LNCAP (cell line): Measurements from ENCODE around the gene APOBEC3A.
A peak's percentile ranks its signal among the peaks of the same experiment; 100 is the strongest.

ENCODE experiments used
- CTCF ChIP-seq: fragments of 450-650 bp; IDR thresholded peaks from 2 replicates; pipeline ENCODE4 v1.5.1; 2017; ENCODE audit warnings: mild to moderate bottlenecking

APOBEC3A gene

GRCh38 chr22:38924347-38924952 lies 33.0 kb upstream of the APOBEC3A start:
- TF ChIP-seq CTCF: no peak

- TF ChIP-seq CTCF: no peak
Measured at GRCh38 chr22:38925571-38926041, 31.8 kb upstream of the APOBEC3A start.

DNA sequence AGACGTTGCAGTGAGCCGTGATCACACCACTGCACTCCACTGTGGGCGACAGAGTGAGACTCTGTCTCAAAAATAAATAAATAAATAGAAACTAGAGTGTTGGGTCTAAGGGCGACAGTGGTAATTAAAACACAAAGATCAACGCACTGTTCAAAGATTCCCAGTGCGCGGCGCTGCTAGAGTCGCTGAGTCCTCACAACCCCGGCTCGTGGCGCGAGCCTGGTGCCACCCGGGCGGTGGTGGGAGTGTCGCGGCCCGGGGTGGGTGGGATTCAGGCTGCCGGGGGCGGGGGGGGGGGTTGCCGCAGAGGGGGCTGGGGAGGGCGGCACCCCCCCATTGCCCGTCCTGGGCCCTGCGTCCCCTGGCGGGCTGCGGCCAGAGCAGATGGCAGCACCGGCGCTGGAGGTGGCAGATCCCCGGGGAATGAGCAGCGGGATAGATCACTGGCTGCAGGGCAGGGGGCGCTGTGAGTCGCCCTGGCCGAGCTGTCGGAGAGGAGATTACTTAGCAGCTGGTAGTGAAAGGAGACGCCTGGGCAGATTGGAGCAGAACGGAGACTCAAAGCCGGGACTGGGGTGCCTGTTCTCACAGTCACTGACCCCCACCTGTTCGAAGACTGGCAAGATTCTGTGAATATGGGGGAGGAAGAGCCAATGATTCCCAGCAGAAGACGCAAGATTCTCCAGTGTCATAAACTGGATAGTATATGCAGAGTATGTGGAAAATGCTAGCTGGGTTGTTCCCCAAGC lies 30.2 kb upstream of the APOBEC3A start:
- 0 out of 2 replicates have a peak, but pooled peaks have one; percentile 11 for TF ChIP-seq CTCF

- TF ChIP-seq CTCF: no peak
Measured at GRCh38 chr22:38930512-38930911, 26.9 kb upstream of the APOBEC3A start.

DNA sequence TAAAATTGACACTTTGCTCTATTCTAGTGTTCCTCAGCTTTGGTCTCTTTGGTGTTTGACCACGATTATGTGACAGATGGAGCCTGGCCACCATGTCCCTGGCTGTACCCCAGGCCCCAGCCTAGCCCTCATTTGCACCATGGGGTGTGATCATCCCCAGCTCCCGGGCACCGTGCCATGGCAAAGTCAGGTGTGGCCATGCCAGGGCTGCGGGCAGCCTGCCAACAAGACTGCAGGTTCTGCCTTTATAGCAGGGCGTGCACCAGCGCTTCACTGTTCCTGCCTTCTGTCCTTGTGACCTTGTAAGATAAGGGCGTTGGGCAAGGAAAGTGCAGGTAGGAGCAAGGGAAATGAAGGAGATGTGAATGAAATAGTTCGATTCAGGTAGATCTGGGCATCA lies 22.4 kb upstream of the APOBEC3A start:
- no peak for TF ChIP-seq CTCF

DNA sequence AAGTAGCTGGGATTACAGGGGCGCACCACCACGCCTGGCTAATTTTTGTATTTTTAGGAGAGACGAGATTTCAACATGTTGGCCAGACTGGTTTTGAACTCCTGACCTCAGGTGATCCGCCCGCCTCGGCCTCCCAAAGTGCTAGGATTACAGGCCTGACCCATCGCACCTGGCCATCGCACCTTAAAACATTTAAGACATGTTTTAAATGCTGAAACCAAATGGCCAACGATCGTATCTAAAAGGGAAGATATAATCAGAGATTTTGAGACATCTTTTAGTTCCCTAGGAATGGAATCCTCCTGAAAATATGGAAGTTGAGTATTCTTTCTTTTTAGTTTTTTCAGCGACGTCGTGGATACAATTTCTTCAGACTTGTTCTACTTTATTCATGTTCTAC lies 21.8 kb upstream of the APOBEC3A start:
- TF ChIP-seq CTCF: no peak

GRCh38 chr22:38936562-38936961 lies 20.8 kb upstream of the APOBEC3A start:
- no peak for TF ChIP-seq CTCF
